ENCODE results near the gene MUC5AC.

DNA sequence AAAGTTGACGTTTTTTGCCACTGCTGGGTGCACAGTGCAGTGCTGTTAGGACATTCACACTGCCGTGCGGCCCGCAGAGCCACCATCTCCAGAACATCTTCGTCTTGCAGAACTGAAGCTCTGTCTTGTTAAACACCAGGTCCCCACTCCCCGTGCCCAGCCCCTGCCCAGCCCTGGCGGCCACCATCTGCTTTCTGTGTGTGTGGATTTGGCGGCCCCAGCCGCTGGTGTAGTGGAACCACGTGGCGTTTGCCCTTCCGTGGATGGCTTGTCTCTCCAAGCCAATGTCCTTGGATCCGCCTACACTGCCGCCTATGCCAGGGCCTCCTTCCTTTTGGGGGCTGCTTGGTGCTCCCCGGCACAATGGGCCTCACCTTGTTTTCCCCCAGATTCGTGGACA lies 8.2 kb upstream of the MUC5AC start:
- TF ChIP-seq CTCF (IDR thresholded peaks at IDR 0.05) (no peak), ZFX (IDR thresholded peaks at IDR 0.05; ENCODE audit: borderline replicate concordance) (no peak)
